Measurements from ENCODE around the gene SLC22A16. TPM values are rescaled to one million over a fixed set of nuclear protein-coding genes. Genes with fewer than 3 reads are reported as not detected.
"Not testable (repeated sequence)": the region's sequence is repeated elsewhere in the genome, so short reads cannot be mapped to it uniquely, and the experiment has no call there.

Gene SLC22A16
- total RNA-seq, 2 donors from 2014 or later = not detected

- no peak overlapping the region for H3K27ac ChIP-seq
- H3K4me3 ChIP-seq = no peak overlapping the region
- no peaks in the 10 kb centered on the region for H3K9me3 ChIP-seq
- TF ChIP-seq CTCF (IDR thresholded peaks at IDR 0.05) = no peak
- no peak for TF ChIP-seq POLR2A (IDR thresholded peaks at IDR 0.05)
- peaks cover 8% of the 10 kb centered on the region for H3K4me1 ChIP-seq
- no peaks in the 10 kb centered on the region for H3K27me3 ChIP-seq
- no peaks in the 10 kb centered on the region for H3K36me3 ChIP-seq (replicated peaks in 1 of 2; ENCODE audit: insufficient read depth in 1 of 2, low read depth in 2 of 2)
- ATAC-seq = no peak
- intact Hi-C loops (cut with DNase I) = no loop called here
- peak in 2 of 4 donors; percentile 22 to 33 for DNase-seq
- WGBS, 2 donors = 65 to 86% methylated on average over 1 of the region's 1 CpG
Observed at GRCh38 chr6:110509617-110510241, 33.3 kb upstream of the SLC22A16 start.

- H3K4me1 ChIP-seq; H3K27me3 ChIP-seq; DNase-seq; H3K36me3 ChIP-seq (replicated peaks in 1 of 2; ENCODE audit: insufficient read depth in 1 of 2, low read depth in 2 of 2); H3K27ac ChIP-seq; H3K4me3 ChIP-seq; intact Hi-C loops (cut with DNase I); H3K9me3 ChIP-seq; ATAC-seq: not testable (repeated sequence)
- 77 to 86% methylated on average over 2 of the region's 2 CpGs for WGBS, 2 donors
Observed at GRCh38 chr6:110504891-110505290, 28.5 kb upstream of the SLC22A16 start.

GRCh38 chr6:110495949-110496348 is 19.5 kb upstream of the SLC22A16 start:
- TF ChIP-seq CTCF (IDR thresholded peaks at IDR 0.05) (no peak), POLR2A (IDR thresholded peaks at IDR 0.05) (no peak)
- H3K9me3 ChIP-seq = no peaks in the 10 kb centered on the region
- H3K27ac ChIP-seq = no peak overlapping the region
- DNase-seq (no peak), ATAC-seq (no peak)
- H3K36me3 ChIP-seq (replicated peaks in 1 of 2; ENCODE audit: insufficient read depth in 1 of 2, low read depth in 2 of 2) = no peaks in the 10 kb centered on the region
- 66 to 86% methylated on average over 4 of the region's 4 CpGs for WGBS, 2 donors
- H3K4me3 ChIP-seq = no peak overlapping the region
- no peaks in the 10 kb centered on the region for H3K27me3 ChIP-seq
- peaks cover 8% of the 10 kb centered on the region for H3K4me1 ChIP-seq
- intact Hi-C loops (cut with DNase I) = no loop called here

GRCh38 chr6:110493253-110493800 is 16.9 kb upstream of the SLC22A16 start:
- Histone ChIP-seq H3K4me3 (no peak overlapping the region), H3K27ac (no peak overlapping the region), H3K27me3 (no peaks in the 10 kb centered on the region), H3K36me3 (replicated peaks in 1 of 2; ENCODE audit: insufficient read depth in 1 of 2, low read depth in 2 of 2) (no peaks in the 10 kb centered on the region), H3K4me1 (peaks cover 8% of the 10 kb centered on the region), H3K9me3 (no peaks in the 10 kb centered on the region)
- no peak for TF ChIP-seq POLR2A (IDR thresholded peaks at IDR 0.05)
- TF ChIP-seq CTCF (IDR thresholded peaks at IDR 0.05) = no peak
- ATAC-seq (no peak), DNase-seq (no peak)
- 86 to 96% methylated on average over 8 to 9 of the region's 9 CpGs for WGBS, 2 donors
- intact Hi-C loops (cut with DNase I) = no loop called here

- whole genome bisulfite sequencing, 2 donors = 69 to 75% methylated on average over 7 of the region's 7 CpGs
- Histone ChIP-seq H3K27me3 (no peaks in the 10 kb centered on the region), H3K4me3 (no peak overlapping the region), H3K9me3 (no peaks in the 10 kb centered on the region), H3K27ac (no peak overlapping the region), H3K4me1 (peaks cover 8% of the 10 kb centered on the region), H3K36me3 (replicated peaks in 1 of 2; ENCODE audit: insufficient read depth in 1 of 2, low read depth in 2 of 2) (no peaks in the 10 kb centered on the region)
- no peak for TF ChIP-seq CTCF (IDR thresholded peaks at IDR 0.05)
- no peak for TF ChIP-seq POLR2A (IDR thresholded peaks at IDR 0.05)
- DNase-seq (no peak), ATAC-seq (no peak)
- intact Hi-C loops (cut with DNase I) = no loop called here
Observed at GRCh38 chr6:110492584-110492983, 16.2 kb upstream of the SLC22A16 start.
